DMS114 treated with DMSO at 0.1 percent for 48 hours (cell line): ENCODE results near the gene CSNK1A1.

Experiments used
- DNase-seq: peaks from one replicate; lab custom pipeline; 2025; ENCODE audit not compliant: unreplicated experiment; lab: John Stamatoyannopoulos, UW

The CSNK1A1 gene

DNA sequence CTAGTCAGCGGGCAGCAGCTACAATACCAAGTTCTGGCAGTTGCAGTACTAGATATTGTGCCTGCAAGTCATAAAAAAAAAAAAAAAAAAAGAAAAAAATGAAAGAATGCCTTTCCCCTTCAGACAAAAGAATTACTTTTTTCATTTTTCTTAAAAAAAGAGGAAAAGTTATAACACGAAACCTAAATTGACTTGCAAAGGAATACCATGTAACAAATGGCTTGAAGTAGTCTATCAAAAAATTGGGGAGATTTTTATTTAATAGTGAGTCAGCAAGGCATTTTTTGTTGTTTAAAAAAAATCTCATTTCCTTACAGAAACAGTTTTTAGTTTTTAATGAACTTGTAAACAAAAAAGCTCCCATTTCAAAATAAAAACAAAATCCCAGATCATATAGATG is 55.6 kb downstream of the CSNK1A1 start:
- no peak for DNase-seq

DNA sequence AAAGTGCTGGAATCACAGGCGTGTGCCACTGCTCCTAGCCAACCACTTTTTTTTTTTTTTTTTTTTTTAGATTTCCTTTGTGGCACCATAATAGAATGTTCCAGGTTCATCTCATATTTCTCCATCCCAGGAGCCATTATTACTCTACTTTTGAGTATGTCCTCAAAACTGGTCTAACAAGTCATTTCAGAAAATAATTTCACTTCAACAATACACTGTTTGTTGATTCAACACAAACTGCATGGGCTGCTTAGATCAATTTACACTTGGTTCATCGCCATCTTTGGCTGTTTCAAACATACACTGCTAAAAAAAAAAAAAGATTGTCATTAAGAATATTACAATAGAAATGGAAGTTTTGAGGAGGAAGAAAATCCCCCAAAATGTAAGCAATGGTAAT is 57.9 kb downstream of the CSNK1A1 start:
- no peak for DNase-seq

DNA sequence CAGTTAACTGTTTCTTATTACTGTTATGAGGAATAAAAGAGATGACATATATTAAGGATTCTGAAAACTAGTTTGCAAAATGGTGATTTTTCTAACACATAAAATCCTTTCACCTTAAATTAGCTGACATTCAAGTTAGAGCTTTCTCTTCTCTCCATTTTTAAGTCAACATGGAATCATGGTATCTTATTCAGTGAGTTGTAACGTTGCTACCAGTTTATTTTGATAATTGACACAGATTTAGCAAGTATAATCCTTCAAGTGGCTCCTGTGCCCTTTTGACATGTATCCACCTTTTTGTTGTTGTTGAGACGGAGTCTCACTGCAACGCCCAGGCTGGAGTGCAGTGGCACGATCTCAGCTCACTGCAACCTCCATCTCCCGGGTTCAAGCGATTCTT is 58.5 kb downstream of the CSNK1A1 start:
- no peak for DNase-seq

DNA sequence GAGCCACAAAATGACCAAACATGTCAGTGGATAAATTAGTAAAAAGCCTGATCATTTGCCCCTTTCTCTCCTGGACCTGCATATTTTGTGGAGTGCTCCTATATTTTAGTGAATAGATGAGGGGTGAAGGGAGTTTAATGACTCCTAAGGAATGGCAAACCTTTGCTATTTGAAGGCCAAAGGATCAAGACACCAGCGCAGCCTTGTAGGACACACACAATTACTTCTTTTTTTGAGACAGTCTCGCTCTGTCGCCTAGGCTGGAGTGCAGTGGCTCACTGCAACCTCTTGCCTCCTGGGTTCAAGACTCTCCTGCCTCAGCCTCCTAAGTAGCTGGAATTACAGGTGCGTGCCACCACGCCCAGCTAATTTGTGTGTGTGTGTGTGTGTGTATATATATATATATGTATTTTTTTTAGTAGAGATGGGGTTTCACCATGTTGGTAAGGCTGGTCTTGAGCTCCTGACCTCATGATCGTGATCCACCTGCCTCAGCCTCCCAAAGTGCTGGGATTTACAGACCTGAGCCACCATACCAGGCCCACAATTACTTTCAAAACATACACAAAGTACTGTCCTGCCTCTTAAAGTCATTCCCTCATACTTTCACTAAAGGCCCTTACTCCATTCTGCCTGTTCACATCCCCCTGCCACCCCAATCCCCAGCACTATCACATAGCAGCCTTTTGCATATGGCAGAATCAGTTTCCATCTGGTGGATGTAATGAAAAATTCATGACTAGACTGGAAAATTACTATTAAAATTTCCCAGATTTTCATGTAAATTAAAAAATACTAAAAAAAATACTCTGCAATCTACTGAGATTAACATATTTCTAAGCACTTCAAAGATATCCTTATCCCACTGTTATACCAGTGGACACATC is 60.4 kb downstream of the CSNK1A1 start:
- no peak for DNase-seq

DNA sequence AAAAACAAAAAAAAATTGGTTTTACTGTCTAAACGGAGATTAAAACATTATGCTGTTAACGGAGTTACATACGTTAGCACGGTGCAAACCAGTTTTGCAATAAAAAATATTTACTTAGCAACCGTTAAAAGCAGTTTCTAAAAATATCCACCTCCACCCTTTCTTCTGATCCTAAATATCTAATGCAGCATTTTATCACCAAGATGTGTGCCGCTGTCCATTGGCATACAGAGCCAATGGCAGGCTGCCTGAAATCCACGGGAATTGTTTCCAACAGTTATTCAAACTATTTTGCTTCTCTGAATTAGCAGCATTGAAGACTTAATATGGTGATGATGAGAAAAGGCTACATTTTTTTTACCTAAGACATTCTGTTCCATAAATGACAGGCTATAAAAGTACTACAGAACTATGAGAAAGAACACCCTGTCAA is 61.6 kb downstream of the CSNK1A1 start:
- no peak for DNase-seq

DNA sequence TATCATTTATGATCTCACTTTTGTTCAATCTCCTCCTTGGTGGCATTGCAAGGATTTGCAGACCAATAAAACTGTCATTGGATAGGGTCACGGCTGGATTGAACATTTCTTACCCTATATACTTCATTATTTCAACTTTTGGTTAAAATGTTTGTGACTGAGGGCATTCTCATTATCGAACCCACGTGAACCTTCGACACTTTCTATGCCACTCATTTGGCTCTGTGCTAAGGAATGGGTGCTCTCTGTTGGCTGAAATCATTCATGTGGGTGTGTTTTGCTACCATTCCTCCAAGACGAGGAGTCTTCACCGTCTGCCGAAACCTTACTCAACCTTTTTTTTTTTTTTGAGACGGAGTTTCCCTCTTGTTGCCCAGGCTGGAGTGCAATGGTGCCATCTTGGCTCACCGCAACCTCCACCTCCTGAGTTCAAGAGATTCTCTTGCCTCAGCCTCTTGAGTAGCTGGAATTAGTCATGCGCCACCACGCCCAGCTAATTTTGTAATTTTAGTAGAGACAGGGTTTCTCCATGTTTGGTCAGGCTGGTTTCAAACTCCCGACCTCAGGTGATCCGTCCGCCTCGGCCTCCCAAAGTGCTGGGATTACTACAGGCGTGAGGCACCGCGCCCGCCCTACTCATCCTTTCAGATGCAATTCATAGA is 62.5 kb downstream of the CSNK1A1 start:
- no peak for DNase-seq

DNA sequence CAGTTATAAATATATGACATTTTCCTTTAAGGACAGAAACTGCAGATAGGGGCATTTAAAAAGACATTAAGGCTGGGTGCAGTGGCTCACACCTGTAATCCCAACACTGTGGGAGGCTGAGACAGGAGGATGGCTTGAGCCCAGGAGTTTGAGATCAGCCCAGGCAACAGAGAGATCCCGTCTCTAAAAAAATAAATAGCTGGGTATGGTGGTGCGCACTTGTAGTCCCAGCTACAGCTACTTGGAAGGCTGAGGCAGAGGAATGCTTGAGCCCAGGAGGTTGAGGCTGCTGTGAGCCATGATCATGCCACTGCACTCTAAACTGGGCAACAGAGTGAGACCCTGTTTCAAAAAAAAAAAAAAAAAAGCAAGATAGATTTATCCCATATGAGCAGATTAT is 63.6 kb downstream of the CSNK1A1 start:
- DNase-seq, result no peak

DNA sequence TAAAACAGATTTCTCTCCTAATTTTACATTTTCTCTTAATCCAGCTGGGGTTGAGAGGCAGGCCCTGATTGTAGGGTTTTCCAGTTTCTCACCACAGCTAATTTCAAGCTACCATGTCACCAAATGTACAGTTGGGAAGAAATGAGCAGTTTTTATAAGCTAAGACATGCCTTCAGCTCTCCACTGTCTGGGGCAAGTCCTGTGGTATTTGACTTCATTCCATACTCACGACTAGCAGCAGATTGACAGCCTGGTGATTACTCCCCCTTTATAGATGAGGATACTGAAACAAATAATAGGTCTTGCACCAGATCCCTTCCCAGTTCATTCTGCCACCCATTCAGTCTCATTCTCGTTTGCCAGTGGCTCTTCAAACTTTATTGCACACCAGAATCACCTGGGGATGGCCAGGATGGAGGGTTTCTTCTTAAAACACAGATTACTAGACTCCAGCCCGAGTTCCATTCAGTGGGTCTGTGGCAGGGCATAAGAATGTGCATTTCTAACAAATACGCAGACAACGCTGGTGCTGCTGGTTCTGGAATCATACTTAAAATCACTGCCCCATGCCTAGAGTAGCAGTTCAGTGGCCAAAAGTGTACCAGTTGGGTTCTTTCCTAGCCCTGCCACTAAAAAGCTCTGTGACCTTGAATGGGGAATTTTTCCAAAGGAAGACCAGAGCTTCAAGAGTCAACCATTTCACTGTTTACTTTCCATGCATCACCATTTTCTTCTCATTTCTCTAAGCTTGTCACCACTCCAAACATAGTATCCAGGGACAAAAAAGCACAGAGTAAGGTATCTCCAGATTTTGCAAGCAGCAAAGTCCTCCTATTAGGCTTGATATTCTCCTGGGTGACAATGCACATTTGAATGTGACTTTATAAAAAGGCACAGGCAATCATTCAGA is 64.3 kb downstream of the CSNK1A1 start:
- DNase-seq, result no peak

DNA sequence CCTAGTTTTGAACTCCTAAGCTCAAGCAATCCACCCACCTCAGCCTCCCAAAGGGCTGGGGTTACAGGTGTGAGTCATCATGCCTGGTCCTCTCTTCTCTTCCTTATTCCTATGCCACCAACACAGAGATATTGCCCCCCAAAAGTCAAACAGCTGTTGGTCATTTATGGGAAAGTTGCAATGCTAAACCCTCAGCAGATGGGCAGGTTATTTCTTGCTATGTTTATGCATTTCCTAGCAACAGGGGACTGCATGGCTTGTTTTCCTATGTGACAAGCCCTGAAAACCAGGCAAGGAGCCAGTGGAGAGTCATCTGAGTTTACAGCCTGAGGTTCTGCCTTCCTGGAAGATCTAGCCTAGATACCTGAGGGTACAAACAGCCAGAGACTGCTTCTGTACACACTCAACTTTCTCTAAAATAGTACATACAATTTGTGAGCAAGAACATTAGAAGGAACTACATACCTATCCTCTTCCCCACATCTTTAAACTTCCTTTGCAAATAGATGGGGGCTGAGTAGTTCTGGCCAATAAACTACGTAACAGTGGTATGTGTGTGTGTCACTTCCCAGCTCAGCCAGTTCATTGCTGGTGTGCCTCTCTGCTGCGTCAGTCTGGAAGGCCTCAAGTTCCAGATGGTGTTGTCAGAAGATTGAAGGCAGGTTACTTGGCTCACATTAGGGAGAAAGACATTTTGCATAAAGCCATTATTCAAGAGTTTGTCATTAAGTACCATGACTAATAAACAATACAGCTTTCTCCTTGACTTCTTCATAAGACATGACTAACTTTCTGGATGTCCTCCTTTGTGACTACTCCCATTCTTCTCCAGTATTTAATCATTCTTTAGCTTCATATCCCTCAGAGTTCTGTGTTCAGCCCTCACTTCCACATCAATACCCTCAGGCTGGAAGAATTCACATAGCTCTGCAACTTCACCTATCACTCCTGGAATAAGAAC is 65.3 kb downstream of the CSNK1A1 start:
- DNase-seq, result no peak

DNA sequence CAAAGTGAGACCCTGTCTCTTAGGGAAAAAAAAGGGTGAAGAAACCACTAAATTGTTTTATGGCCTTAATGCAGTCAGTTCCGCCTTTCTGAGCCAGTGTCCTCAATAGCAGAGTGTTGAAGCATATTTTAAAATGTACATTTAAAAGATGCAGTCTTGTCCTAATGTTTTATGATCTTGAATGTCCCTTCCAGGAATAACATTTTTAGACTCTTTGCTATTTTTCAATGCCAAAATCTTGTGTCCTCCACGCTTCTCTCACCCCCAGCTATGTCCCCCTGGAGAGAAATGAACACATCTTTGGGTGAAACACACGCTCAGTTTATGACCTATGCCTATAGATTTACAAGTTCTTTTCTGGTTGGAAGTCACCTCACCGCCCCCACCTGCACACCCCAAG is 69.8 kb downstream of the CSNK1A1 start:
- no peak for DNase-seq

DNA sequence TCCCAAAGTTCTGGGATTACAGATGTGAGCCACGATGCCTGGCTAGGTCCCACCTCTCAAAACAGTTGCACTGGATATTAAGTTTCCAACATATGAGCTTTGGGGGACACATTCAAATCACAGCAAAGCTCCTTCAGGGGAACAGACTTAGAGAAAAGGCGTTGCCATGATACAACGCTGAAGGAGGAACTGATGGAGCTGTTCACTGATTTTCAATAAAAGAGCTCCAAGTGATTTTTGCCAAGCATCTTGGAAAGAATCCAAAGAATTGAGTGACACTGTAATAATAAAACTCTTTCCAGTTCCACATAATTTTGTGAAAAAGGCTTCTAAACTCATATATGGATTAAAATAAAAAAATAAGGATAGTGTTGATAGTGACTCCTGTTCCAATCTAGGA is 72.5 kb downstream of the CSNK1A1 start:
- DNase-seq, result no peak

DNA sequence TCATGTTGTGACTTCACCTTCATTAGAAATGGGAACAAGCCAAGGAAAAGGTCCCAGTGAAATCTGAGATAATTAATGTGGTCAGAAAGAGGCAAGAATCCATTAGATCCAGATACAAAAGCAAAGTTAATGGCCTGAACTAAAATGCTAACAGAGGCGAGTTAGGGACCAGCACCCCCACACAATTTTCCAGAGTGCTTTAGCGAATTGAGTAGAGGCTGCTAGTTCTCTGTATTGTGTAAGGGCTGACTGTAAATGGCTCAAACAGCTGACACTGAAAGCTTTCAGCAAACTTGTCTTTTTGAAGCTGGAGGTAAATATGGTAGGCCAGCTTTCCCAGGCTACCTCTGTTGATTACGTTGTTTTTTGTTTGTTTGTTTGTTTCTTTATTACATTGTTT is 75.5 kb downstream of the CSNK1A1 start:
- DNase-seq, result no peak

DNA sequence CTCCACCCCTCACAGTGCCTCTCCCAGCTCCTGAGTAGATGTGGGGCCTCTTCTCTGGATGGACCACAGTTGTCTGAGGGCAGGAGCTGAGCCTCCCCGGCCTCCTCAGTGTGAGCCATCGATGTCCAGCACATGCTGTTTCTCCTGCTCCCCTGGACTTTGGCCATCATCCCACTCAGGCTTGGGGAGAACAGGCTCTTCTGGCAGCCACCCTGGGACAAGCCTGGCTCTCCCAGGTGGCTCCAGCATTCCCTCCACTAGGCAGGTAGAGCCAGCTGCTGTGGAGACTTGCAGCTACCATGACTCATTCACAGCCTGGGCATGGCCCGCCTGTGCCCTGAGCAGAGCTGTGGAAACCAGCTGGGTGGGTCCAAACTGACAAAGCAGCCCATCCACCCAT is 77.0 kb downstream of the CSNK1A1 start:
- no peak for DNase-seq

DNA sequence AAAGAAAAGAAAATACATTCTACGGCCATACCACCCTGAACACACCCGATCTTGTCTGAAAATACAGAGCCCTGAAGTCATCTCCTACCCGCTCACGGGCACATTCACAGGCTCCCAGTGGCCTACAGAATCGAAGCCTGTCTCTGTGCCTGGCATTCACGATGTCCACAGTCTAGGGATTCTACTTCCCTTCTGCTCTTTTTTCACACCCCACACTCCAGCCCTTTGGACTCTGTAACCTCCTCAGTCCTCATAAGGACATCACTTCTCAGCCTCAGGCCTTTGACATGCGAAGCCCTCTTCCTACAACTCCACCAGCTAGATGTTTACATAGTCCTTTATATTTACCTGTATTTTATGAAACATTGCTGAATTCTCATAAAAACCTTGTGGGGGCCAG is 77.8 kb downstream of the CSNK1A1 start:
- no peak for DNase-seq

DNA sequence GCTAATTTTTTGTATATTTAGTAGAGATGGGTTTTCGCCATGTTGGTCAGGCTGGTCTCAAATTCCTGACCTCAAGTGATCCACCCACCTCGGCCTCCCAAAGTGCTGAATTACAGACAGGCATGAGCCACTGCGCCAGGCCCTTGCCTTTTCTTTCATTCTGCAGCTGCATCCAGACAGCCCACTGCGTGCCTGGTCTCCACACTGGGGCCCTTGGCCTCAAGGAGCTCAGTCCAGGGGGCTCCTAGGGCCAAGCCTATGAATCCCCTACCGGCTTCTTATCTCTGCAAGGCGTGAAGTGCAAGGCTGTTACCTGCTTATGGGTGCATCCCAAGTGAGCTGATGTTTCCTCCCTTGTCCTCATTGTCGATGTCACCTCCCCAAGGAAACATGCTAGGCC is 78.8 kb downstream of the CSNK1A1 start:
- DNase-seq, result no peak

DNA sequence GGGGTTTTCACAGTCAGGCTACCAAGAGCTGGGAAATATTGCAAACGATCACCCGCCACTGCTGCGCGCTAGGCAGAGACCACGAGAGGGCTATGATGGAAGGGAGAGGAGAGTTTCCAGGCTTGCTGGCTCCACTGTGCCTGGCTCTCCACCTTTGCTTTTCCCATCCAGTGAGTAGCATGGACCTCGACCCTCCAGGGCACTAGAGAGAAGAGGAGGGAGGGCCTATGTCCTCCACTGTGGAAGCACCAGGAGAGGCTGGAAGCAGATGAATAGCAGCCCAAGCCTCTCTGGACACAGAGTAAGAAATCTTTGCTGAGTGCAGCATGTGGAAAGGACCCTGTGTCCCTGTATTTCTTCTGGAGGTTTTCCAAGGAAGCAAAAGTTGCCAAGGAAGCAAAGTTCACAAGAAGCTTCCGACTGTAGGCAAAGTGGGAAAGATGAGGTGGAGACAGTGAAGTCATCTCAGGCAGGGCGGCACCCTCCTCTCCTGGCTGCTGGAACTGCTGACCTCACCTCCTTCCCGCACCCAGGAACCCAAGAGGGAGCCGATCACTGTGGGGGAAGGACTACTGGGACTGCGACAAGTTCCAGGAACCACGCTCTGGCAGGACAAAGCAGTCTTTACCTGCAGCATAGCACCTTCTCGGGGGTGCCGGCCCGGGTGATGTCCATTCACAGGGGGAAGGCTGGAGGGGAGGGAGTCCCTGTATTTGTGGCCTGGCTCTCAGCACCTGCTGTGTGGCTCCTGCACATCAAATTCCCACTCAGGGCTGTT is 79.6 kb downstream of the CSNK1A1 start:
- no peak for DNase-seq

DNA sequence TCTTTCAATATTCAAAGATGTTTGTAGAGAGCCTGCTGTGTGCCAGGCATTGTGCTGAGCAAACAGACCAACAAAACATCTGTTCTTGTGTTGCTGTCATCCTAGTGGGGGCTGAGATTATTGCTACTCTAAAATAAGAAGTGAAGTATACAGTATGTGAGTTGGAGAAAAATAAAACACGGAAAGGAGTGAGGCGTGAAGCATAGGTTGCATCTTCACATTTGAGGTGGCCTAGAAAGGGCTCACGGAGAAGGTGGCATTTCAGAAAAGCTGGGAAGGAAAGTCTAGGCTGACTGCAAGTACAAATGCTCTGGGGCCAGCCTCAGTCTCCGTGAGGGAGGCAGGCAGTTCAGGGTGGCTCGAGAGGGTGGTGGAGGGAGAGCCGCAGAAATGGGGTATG is 80.3 kb downstream of the CSNK1A1 start:
- DNase-seq, result no peak

DNA sequence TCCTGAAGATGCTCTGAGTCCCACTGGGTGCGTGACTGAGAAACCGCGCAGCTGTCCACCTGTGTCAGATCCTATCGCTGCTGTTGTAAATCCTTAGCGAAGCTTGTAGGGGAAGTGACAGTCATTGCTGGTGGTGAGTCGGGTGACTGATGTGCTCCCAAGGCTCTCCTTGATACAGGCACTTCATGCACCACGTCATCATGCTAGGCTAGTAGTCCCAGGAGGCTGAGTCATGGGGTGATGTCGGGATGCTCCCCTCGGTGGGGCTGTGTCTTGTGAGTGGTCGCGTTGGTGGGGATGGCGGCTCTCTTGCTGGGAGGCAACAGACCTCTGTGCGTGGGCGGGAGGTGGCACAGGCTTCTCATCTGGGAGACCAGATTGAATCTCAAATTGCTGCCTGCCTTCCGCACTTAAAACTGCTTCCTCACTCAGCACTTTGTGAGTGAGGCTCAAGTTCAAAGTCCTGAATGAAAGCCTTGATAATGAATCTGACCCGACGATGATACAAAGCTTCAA is 84.7 kb downstream of the CSNK1A1 start:
- no peak for DNase-seq

DNA sequence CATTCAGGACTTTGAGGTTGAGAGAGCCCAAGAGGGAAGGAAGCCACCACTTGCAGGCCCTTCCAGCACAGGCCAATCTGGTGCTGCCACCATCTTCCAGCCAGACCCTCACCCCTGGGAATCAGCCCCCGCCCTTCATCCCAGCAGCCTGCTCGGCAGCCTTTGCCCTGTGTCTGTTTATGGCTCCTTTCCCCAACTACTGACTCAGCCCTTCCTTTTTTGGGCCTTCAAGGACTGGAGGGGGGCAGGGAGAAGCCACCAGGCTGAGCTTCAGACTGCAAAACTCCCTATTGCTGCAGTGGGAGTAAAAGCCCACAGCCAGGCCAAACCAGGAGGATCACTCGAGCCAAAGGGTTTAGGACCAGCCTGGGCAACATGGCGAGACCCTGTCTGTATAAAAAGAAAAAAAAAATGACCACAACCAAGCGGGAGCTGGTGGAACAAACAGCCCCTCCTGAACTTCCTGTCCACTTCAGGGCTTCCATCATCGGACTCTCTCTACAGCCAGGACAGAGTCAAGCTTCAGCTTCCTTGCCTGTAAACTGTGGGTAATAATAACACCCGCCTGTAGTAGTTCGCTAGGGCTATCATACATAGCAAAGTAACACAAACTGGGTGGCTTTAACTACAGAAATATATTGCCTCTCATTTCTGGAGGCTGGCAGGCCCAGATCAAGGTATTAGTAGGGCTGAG is 86.3 kb downstream of the CSNK1A1 start:
- no peak for DNase-seq
